Peyer's patch (tissue), 4 donors: ENCODE data around the gene ADAT3.

Experiments
- CTCF ChIP-seq, 6 experiments: fragments of 450-650 bp in 4 of 6; fragments of 200-600 bp in 2 of 6; sonication (generic) in 1 of 6; IDR thresholded peaks; one replicate each; pipeline ENCODE4 v1.5.1; 2017 to 2019; ENCODE audit warnings: antibody characterized with exemption in 6 of 6, mild to moderate bottlenecking in 3 of 6, moderate library complexity in 1 of 6
- POLR2A ChIP-seq, 2 donors: fragments of 450-650 bp; IDR thresholded peaks; one replicate each; pipeline ENCODE4 v1.5.1; 2017; ENCODE audit warnings: antibody characterized with exemption in 2 of 2, mild to moderate bottlenecking in 2 of 2, moderate library complexity in 2 of 2

GRCh38 chr19:1902923-1903322 is 2.3 kb upstream of the ADAT3 start:
- TF ChIP-seq CTCF (IDR thresholded peaks at IDR 0.05) (no peak), POLR2A (IDR thresholded peaks at IDR 0.05) (no peak)
